GM21529 (cell line): ENCODE measurements around the gene ZNF429.
"Not testable (repeated sequence)": the region's sequence is repeated elsewhere in the genome, so short reads cannot be mapped to it uniquely, and the experiment has no call there.

ENCODE experiments used
- ATAC-seq: cut with Tn5 transposase; IDR thresholded peaks from one replicate; pipeline ENCODE4 v1.9.1; 2021; ENCODE audit not compliant: unreplicated experiment

Gene ZNF429

DNA sequence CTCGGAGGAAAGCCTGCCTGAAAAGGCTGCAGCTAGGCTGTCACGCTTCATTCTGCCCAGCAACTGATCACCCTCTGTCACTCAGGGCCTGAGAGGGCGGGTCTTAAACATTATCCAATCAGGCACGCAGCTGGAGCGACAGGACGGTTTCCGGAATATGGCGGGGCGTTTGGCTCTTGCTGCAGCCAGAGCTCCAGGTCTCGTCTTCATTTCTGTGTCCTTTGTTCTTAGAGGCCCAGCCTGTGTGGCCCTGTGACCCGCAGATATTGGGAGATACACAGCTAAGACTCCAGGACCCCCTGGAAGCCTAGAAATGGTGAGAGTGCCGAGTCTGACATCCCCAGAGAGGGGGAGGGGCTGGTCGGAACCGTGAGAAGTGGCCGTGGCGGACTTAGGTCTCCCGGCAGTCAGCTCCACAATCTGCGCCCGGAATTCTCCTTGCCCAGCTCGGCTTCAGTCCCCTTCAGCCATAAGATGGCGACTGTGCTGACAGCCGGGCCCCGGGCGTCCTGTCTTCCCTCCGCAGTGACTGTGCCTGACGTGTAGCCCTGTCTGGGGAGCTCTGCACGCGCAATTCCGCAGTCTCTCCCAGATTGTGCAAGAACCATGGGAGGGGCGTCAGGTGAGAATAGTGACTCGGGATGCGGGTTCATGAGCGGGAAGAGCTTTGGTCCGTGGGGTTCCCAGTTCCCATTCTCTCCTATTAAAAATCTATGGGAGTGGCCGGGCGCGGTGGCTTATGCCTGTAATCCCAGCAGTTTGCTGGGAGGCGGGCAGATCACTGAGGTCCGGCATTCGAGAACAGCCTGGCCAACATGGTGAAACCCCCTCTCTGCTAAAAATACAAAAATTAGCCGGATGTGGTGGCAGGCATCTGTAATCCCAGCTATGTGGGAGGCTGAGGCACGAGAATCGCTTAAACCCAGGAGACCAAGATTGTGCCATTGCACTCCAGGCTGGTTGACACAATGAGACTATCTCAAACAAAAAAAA lies at the start of gene ZNF429:
Gene ZNF429 (plus strand): TSS at position 144 of the 993 bp plus-strand sequence. CDS start 170 bp downstream, at position 314.
- peak; percentile 99 for ATAC-seq

DNA sequence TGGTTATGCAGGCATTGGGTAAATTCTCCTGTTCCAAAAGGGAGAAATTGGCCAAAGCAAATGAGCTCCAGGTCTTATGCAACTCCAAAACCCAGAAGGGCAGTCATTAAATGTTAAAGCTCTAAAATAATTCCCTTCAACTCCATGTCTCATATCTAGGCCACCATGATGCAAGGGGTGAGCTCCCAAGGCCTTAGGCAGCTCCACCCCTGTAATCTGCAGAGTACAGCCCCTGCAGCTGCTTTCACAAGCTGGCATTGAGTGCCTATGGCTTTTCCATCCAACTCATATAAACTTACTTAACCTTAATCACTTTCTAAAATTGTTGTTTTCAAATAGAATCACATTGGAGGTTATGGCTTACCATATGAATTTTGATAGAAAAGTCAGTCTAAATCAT lies 44.7 kb upstream of the ZNF429 start:
- no peak for ATAC-seq

DNA sequence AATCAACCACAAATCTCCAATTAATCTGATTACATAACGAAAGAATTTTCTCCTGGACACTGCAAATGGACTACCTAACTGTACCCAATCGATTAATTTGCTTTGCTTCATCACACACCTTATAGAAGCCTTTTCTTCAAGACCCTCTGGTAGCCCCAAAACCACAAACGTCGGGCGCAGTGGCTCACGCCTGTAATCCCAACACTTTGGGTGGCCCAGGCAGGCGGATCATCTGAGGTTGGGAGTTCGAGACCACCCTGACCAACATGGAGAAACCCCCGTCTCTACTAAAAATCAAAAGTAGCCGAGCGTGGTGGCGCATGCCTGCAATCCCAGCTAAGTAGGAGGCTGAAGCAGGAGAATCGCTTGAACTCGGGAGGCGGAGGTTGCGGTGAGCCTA lies 42.9 kb upstream of the ZNF429 start:
- no peak for ATAC-seq

DNA sequence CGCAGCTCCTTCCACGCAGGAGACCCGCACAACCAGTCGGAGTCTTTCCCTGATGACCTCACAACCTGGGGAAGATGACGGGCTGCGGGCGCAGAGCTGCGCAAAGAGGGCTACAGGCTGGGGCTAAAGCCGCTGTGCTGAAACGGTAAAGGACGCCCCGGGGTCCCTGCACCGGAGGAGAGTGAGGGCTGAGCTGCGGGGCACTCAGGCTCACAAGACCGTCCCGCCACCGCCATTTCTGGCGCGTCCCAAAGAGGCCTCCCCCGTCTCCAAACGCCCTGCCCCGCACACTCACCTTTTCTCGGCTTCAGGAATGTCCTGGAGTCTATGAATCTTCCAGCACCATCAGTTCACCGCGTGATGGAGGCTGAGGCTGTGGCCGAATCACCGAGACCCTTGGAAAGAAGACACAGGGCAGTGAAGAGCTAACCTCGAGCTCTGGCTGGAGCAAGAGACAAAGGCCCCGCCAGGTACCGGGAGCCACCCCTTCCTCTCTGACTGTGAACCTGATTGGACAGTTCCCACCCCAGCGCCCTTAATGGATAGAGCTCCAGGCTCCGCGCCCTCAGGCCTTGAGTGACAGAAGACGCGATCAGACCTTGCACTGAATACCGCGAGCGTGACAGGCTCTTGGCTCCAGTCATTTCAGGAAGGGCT lies 41.8 kb upstream of the ZNF429 start:
- no peak for ATAC-seq

DNA sequence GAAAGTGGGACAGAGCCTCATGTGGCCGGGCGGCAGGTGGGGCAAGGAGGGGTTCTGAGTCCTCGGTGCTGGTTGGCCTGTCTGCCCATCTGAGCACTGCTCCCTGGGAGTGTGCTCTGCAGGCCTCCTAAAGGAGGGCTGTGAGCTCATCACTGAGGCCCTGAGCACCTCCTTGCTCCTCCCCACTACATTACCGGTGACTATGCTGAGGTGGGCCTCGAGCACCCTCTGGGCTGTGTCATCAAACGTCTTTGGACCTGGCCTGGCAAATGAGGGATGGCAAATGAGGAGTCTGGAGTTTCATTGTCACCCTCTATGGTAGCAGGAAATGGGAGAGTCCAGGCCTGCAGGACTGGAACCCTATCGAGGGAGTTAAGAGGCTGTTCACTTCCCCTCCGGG lies 38.8 kb upstream of the ZNF429 start:
- no peak for ATAC-seq

DNA sequence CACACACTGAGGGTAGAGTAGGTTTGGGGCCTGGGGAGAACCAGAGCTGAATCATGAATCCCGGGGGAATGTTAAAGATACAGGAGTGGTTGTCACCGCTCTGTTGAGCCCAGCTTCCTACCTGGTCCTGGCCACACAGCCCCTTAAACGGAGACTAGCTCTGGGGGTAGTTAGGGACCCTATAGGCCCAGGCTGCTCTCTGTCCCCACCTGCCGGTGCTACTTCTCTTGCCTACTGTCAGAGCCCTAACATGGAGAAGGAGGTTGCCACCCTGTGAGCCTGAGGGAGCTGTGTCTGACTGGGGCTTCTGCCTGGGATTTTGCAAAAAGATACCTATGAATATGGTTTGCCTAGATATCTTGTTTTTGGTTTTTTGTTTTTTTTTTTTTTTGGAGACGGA lies 36.6 kb upstream of the ZNF429 start:
- ATAC-seq: no peak

DNA sequence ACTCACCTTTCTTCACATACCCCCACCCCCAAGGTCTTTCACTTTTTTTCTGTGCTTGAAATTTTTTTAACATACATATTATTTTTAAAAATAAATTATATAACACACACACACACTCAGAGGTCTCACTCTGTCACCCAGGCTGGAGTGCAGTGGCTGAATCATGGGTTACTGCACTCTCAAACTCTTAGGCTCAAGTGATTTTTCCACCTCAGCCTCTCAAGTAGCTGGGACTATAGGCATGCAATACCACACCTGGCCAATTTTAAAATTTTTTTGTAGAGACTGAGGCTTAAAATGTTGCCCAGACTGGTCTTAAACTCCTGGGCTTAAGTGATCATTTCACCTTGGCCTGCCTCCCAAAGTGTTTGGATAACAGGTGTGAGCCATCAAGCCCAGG lies 32.9 kb upstream of the ZNF429 start:
- ATAC-seq: no peak

DNA sequence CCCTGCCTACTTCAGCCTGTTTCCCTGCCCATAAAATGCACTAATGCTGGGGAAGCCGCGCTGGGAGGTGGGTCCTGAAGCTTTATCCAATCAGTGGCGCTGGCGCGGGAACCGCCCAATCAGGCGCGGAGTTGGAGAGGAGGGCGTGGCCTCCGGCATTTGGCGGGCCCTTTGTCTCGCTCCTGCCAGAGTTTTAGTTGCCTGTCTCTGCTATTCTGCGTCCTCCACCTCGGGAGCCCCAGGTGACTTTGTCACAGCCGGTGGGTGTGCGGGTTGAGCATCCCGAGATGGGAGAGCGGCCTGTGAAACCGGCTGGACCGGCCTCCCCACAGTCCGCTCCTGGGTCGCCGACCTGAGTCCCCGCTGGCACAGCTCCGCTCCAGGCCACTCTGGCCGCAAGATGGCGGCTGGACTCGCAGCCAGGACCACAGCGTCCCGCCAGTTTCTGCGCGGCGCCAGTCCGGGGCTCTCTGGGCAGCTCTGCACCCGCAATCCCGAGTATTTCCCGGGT lies 30.7 kb upstream of the ZNF429 start:
- no peak for ATAC-seq

DNA sequence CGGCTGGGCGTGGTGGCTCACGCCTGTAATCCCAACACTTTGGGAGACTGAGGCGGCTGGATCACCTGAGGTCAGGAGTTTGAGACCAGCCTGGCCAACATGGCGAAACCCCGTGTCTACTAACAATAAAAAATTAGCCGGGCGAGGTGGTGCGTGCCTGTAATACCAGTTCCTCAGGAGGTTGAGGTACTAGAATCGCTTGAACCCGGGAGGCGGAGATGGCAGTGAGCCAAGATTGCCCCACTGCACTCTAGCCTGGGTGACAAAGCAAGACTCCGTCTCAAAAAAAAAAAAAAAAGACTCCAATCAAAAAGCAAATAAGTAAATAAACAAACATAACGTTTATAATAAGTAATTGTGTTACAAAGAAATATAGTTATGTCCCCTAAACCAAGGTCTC lies 23.0 kb upstream of the ZNF429 start:
- ATAC-seq: not testable (repeated sequence)

DNA sequence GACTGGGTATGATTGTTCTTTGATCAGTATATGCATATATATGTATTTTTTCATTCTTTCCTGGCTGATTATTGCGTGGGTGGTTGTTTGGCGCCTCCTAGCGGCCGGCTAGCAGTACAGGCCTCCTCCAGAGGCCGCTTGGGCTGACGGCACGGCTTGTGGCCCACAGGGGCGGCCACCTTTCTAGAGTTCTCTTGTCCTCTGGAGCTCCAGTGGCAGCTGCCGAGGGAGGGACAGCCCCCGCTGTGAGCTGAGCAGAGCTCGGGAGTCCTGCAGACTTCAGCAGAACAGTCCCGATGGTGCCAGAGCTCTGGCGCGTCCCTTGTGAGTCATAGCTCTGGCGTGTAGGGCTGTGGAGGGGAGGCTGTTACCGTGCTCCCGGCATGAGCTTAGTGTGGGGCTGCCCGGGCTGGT lies 22.5 kb upstream of the ZNF429 start:
- ATAC-seq: no peak

DNA sequence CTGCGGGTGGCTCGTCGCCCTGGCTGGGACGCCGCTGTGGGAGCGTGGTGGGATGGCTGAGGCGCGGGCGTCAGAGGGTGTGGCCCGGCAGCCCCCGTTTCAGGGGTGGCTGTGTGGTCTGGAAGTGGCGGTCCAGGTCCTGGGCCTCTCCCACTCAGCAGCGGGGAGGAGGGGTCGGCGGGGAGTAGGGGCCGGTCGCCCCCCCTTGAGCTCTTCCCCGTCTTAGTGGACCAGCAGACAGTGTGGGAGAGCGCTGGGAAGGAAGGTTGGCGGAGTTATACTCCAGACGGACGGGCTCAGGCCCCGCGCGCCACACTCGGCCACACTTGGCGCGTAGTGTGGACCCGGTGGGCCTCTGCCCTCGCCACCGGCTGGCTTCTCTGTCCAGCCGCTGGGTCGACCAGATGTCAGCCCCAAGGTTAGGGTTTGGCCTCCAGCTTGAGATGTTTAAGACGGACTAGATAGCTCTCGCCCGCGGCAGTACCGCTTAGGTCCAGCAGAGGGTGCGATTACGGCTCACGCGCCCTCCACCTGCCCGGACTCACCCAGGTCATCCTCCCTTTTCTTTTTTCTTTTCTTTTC lies 21.7 kb upstream of the ZNF429 start:
- ATAC-seq: no peak

DNA sequence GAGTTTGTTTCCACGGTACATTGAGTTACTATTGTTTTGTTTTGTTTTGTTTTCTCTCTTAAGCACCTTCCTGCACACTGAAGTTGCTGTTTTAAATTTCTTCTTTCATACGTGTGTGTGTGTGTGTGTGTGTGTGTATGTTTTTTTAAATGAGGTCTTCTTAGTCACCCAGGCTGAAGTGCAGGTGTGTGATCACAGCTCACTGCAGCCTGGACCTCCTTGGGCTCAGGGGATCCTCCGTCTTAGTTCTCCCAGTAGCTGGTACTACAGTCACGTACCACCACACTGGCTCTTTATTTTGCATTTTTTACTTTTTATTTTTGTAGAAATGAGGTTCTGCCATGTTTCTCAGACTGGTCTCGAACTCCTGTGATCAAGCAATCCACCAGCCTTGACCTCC lies 20.8 kb upstream of the ZNF429 start:
- ATAC-seq: no peak

DNA sequence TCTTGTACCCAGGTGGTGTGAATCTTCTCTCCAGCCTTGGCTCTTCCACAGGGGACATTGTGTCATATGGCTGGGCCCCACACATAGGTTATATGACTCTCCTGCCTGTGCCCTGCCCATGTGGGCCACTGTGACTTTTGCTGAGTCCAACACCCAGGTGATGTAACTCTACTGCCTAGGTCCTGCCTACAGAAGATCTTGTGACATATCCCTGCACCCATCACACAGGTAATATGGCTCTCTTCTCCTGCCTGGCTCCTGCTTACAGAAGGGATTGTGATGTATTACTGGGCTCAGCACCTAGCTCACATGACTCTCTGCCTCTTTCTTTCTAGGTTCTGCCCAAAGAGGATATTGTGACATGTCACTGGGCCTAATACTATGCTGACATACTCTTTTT lies 19.5 kb upstream of the ZNF429 start:
- ATAC-seq: no peak

DNA sequence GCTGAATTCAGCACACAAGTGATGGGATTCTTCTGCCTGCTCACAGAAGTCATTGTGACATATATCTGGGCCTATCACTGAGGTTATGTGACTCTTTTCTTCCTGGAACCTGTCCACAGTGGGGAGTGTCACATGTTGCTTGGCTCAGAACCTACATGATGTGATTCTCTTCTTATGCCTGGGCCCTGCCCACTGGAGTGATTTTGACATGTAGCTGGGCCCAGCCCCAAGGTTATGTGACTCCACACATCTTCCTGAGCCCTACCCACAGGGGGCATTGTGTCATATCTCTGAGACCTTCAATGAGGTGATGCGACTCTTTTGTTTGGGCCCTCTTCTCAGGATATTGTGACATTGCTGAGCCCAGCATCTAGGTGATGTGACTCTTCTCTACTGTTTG lies 17.4 kb upstream of the ZNF429 start:
- ATAC-seq: no peak

DNA sequence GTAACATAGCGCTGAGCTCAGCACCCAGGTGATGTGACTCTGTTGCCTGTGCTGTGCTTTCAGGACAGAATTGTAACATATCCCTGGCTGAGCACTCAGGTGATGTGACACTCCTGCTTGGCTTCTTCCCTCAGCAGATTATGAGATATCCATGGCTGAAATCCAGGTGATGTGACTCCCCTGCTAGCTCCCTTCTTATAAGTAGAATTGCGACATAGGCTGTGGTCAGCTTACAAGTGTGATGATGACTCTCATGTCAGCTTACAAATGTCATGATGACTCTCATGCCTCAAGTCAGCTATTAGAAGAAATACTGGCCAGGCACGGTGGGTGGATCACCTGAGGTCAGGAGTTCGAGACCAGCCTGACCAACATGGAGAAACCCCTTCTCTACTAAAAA lies 14.3 kb upstream of the ZNF429 start:
- ATAC-seq: no peak

DNA sequence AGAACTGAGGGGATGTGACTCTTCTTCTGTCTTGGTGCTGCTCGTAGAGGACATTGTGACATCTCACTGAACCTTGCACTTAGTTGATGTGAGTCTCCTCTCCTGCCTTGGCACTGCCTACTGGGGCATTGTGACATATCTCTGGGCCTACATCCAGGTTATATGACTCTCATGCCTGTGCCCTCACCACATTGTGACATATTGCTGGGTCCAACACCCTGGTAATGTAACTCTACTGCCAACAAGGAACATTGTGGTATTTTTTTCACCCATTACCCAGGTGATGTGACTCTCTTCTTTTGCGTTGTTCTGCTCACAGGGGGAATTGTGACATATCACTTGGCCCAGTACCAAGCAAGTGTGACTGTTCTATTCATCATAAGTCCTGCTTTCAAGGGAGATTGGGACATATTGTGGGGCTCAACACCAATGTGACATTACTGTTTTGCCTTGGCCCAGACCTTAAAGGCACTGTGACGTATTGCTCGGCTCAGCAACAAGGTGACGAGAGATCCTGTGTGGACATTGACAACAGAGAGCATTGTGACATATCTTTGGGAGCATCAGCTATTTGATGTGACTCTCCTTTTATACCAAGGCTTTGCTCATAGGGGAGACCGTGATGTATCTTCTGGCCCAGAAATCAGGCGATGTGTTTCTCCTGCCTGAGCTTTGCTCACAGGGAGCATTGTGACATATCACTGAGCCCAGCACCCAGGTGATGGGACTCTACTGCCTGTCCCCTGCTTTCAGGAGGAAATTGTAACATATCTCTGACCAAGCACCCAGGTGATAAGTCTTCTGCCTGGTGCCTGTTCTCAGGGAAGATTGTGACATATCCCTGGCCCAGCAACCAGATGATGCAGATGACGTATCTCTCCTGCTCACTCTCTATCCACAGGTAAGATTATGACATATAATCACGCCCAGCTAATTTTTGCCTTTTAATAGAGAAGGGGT lies 12.2 kb upstream of the ZNF429 start:
- no peak for ATAC-seq

DNA sequence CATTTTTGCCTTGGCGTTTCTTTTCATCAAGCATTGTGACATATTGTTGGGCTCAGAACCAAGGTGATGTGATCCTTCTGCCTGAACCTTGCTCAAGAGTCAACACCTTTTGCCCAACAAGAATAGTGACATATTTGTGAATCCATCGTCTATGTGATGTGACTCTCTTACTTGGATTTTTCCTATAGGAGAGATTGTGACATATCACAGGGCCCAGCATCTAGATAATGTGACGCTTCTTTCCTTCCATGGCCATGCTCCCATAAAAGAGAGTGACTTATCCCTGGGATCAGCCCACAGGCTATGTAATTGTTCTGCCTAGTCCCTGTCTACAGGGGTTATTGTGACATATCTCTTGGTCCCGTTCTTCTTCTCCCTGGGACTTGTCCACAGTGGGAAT lies 8.5 kb upstream of the ZNF429 start:
- ATAC-seq: no peak

DNA sequence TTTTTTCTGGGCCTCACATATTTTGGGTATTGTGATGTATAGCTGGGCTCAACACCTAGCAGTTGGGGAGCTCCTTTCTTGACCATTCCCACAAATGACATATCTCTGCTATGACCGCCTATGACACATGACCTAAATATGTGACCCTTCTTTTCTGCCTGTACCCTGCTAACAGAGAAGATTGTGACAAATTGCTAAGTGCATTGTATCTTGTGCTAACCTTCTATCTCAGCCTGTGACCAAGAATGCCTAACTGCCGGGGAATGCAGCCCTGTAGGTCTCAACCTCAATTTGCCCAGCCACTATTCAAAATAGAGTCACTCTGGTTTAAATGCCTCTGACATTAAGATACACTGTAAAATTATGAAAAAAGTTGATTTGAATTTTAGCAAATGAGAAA lies 6.8 kb upstream of the ZNF429 start:
- ATAC-seq: no peak

DNA sequence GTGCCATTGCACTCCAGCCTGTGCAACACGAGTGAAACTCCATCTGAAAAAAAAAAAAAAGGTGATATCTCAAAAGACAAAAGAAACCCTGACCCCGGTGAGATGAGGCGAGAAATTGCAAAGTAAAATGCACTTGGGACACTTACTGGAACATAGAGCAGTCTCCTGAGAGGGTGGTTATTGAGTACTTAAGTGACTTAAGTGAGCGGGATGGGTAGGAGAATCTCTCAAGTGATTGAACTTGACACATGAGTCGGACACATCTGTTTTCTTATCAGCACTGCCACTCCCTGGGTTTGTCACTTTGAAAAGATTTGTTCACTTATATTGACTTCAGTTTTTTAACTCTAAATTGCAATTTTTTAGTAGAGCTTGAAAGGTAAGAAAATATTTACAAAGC lies 2.8 kb downstream of the ZNF429 start:
- no peak for ATAC-seq

DNA sequence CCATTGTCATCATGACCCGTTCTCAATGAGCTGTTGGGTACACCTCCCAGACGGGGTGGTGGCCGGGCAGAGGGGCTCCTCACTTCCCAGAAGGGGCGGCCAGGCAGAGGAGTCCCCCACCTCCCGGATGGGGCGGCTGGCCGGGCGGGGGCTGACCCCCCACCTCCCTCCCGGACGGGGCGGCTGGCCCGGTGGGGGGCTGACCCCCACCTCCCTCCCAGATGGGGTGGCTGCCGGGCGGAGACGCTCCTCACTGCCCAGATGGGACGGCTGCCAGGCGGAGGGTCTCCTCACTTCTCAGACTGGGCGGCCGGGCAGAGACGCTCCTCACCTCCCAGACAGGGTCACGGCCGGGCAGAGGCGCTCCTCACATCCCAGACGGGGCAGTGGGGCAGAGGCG lies 5.7 kb downstream of the ZNF429 start:
- not testable (repeated sequence) for ATAC-seq

DNA sequence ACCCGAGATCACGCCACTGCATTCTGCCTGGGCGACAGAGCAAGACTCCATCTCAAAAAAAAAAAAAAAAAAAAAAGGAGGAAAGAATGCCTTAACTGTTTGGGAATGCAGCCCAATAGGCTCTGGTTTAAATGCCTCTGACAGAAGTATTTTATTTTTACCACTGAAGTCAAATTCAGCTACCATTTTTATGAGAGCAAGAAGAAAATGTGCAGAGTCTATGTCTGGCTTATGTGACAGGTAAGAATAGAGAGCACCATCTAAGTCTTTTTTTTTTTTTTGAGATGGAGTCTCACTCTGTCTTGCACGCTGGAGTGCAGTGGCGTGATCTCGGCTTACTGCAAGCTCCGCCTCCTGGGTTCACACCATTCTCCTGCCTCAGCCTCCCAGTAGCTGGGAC lies 7.2 kb downstream of the ZNF429 start:
- not testable (repeated sequence) for ATAC-seq
